Right lobe of liver (tissue), 4 donors: ENCODE data around the gene DSG3.

Experiments
- CTCF ChIP-seq, 4 donors: fragments of 200-600 bp in 3 of 4; fragments of 450-650 bp in 1 of 4; IDR thresholded peaks; one replicate each; pipeline versions ENCODE4 v1.5.1 to v1.8.0; 2016 to 2022; ENCODE audit warnings: antibody characterized with exemption in 4 of 4, mild to moderate bottlenecking in 2 of 4
- POLR2A ChIP-seq: fragments of 450-650 bp; IDR thresholded peaks from one replicate; pipeline ENCODE4 v1.6.1; 2017; ENCODE audit warnings: antibody characterized with exemption, mild to moderate bottlenecking
- donor health status: DM: no; HTN: no; CAD: no.
- donor health status: DM: no; HTN: no; CAD: no.
- donor health status: DM: no; HTN: yes; CAD: no.

GRCh38 chr18:31401156-31402025 lies 46.1 kb upstream of the DSG3 start:
- no peak for TF ChIP-seq CTCF (IDR thresholded peaks at IDR 0.05)
- TF ChIP-seq POLR2A: no peak
